Measurements from ENCODE around the gene SORCS1. TPM values are rescaled to one million over a fixed set of nuclear protein-coding genes. Genes with fewer than 3 reads are reported as not detected.

The SORCS1 gene
- total and polyA plus RNA-seq, 2 of the 8 experiments (the other 6 are each of a cell fraction or from before 2014, with no cell fraction given), result 4.1 to 4.6 TPM

DNA sequence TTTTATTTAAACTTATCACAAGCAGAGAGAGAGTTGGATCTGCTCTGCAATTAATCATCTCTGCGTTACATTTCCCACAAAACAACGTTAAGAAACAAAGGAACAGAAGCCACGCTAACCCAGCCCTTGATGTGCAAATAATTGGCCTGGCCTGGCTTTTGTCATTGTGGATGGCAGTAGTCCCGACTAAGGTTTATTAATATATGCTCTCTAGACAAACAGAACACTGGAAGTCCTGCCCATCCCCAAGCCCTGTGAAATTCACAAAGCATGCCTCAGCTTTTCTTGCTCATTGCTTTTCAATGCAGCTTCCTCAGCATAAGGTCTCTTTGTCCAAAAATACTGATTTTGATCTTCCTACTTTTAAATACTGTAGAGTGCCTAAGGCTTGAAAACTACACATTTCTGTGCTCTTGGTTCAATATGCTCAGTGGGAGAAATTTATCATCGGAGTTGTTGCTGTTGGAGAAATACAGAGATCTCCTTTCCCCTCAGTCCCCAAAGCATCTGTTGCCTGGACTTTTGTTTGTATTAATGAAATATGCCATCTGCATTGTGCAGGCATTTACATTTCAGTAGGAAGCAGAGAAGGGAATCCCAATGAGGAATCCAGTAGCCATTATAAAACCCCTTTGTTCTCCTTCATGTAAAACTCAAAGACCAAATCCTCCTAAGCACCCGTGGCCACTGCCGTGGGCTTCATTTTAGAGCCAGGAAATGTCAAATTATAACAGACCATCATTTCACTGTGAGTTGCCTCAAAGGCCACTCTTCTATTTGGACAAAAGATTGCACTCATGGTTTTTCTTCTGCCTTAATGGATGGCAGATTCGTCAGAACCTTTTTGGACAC lies 61.1 kb downstream of the SORCS1 start (continued):
- TF ChIP-seq NRF1 (IDR thresholded peaks at IDR 0.05; ENCODE audit: low read depth, low read length) (no peak), TCF12 (IDR thresholded peaks at IDR 0.05; ENCODE audit: low read depth, low read length) (no peak), SIN3A (conservative IDR thresholded peaks at IDR 0.05 in 1 of 2, IDR thresholded peaks at IDR 0.05 in 1 of 2; ENCODE audit: low read depth in 1 of 2, low read length in 2 of 2) (no peak)
- TF ChIP-seq, protein P1, sequence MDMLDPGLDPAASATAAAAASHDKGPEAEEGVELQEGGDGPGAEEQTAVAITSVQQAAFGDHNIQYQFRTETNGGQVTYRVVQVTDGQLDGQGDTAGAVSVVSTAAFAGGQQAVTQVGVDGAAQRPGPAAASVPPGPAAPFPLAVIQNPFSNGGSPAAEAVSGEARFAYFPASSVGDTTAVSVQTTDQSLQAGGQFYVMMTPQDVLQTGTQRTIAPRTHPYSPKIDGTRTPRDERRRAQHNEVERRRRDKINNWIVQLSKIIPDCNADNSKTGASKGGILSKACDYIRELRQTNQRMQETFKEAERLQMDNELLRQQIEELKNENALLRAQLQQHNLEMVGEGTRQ (IDR thresholded peaks at IDR 0.05; ENCODE audit: low read length), result no peak
